ENCODE data around the gene WLS.
A peak's percentile ranks its signal among the peaks of the same experiment; 100 is the strongest.

WLS gene

DNA sequence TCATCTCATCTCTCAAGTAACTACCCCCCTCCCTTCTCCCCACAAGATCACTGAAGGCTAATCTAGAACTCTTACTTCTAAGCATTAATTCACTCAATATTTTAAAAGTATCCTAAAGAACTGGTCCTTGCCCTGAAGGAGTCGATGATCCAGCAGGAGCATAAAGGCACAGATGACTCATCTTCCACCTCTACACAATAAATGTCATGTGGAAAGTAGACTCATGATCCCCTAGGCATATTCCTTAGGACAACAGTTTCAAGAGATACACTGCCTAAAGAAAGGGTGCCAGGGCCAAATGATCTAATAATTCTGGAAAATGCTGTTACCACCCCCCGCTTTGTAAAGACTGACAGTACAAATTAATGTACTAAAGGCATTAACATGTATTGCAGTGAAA lies 96.1 kb downstream of the WLS start:
- DNase-seq (ENCODE audit: low read depth in 2 of 2): no peak

- no peak for DNase-seq (ENCODE audit: low read depth in 2 of 2)
These were observed 99.7 kb downstream of the WLS start for GRCh38 chr1:68132426-68133130.

- DNase-seq (ENCODE audit: low read depth in 2 of 2): no peak
These were observed 101.1 kb downstream of the WLS start for GRCh38 chr1:68131261-68131660.

DNA sequence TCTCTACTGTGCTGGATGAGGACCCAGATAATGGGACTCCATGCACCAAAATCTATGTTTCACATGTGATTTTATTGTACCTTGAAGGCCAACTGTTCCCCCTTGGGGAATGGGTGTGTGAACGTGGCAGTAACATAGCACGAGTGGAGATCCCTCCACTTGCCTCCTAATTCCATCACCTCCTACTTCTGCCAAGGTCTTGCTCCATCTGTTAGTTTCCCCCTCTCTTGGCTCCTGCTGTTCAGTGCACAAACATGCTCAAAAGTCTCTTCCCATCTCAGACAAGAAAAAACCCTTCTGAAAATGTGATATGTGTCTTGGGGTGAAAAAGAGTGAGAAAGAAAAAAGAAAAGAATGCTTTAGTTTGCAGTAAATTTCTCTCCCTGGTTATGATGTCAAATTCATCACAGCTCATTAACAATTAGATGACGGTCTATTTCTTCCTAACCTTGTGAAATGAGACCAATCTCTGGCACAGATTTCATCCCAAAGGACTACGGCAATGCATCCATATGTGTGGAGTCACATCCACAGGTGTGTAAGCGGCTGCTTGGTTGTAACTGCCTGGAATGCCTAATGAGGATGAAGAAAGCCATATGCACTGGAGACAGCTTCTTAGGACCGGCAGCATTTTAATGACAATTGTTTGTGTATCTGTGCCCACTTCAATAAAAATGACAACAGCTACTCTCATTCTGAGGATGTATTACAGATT lies 102.6 kb downstream of the WLS start:
- no peak for DNase-seq (ENCODE audit: low read depth in 2 of 2)

GRCh38 chr1:68128820-68129219 lies 103.5 kb downstream of the WLS start:
- DNase-seq (ENCODE audit: low read depth in 2 of 2): no peak

DNA sequence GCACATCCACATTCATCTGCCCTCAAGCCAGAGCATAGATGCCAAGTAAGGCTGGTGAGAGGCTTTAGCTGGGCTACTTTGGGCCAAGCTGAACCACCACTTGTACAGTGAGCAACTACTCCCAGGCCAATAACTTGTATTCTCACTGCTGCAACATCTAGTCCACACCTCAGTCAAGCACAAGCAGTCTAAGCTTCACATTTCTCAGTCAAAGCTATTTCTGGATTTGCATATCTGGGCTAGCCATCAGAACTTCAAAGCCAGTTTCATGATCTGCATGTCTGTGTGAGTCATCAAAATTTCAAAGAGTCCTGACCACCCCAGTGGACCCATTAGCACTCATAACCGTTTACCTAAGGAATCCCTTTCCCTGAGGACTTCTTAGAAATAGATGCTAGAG lies 104.2 kb downstream of the WLS start:
- no peak for DNase-seq (ENCODE audit: low read depth in 2 of 2)

DNA sequence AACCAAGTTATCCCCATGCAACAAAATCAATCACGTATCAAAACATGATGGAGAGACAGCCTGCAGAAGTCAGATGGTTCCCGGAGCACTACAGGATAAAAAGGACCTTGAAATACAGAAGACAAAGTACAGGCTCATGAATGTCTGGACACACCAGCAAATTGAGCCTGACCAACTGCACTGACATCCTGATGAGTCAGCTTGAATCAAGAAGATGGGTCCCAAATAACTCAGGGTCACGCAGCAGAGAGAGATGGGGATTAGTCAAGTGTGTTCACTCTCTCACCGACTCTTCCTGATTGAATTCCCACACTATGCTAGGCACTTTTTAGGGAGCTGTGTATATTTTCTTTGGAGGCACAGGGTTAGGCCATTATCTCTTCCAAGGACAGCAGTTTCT lies 110.8 kb downstream of the WLS start:
- no peak for DNase-seq (ENCODE audit: low read depth in 2 of 2)

DNA sequence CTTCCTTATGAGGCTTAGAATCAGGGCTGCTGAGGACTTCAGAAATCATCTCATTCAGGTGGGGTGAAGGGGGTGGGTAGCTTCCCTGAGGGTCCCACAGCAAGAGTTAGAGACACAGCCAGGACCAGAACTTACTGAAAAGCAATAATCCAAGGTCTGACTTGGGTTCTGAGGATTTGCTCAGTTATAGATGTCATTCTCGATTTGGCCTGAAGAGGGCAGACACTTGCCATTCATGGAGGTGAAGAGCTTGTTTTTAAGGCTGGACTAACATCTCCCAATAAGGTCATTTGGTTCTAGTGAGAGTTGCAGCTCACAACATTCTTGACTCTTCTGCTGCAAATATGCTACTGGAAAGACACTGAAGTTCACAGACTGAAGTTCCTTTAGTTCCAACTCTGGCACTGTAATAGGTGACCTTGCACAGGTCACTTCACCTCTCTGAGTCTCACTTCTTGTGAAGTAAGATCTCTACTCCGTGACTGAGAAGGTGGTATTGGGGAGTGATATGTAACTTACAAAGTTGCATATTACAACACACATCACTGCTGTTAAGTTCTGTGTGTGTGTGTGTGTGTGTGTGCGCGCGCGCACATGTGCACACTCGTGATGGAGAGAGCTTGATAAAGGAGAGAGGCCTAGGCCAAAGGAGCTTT lies 112.1 kb downstream of the WLS start:
- peak in 1 of 2 donors; percentile 27 for DNase-seq (ENCODE audit: low read depth in 2 of 2)

DNA sequence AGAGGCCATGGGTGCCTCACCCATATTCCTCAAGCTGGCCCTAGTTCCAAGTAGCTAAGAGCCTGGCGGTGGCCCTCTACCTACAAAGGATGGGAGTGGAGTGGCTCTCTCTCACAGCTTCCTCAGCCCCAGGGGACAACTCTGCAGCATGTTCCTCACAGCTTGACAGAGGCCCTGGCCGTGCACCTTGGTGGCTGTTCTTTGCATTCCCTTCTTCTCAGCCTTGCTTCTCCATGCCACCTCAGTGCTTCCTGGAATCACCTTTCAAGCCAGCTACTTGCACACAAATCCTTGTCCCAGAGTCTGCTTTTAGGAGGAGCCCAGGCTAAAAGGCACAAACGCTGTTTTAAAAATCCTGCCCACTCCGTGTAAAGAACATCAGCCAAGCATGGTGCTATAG lies 112.9 kb downstream of the WLS start:
- no peak for DNase-seq (ENCODE audit: low read depth in 2 of 2)

- DNase-seq (ENCODE audit: low read depth in 2 of 2): no peak
These were observed 114.9 kb downstream of the WLS start for GRCh38 chr1:68117416-68117815.

DNA sequence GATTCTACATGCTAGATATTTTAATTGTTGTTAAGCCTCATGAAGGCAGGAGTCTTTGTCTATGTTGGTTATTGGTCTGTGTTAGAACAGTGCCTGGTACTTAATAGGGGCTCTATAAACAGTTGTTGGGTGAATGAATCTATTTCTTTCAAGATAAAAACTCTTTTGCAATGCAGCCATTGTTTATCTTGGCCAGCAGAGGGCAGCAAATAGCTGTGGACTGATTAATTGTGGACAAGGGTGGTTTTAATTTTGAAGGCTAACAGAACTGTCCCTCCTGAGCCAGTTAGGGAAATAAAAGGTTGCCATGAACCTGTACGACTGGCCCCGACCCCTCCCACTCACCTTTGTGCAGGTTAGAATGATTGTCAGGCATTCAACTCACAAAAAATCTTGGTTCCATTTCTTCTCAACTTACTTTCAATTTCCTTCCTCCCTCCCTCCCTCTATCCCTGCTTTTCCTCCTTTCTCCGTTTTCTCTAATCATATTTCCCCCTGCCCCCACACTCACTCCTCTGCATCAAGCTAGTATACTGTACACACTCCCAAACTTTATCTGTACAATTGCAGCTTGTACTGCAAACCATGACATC lies 115.6 kb downstream of the WLS start:
- peak; percentile 7 to 25 for DNase-seq (ENCODE audit: low read depth in 2 of 2)

DNA sequence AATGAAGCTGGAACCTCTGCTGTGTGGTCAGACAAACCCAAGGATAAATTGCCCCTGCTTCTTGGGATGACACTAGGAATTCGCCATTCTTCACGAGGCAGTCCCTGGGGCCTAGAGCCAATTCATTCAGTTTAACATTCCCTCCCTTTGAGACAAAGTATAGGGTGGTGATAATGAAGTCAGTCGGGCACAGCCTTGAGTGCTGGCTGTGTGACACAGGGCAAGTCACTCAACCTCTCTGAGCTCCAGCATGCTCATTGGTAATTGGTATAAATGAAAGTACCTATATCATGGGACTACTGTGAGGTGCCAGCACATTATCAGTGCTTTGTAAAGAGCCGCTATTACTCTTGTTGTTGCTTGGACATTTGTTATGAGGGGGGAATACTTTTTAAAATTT lies 117.0 kb downstream of the WLS start:
- no peak for DNase-seq (ENCODE audit: low read depth in 2 of 2)

DNA sequence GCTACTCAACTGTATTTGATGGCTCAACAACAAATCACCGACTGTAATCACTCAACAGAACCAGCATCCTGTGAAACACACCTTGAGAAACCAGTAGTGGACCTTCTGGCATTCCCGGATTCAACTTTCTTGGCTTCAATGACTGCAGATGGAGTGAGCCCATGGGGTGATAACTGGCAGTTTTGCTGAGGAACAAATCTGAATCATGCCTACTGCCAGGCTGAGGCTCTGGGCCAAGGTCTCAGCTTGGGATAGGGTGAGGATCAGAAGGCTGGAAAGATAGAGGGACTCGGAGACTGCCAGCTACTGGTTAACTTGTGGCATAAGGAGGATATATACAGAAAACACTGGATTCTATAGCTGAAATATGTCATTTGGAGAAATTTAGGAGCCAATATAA lies 118.4 kb downstream of the WLS start:
- DNase-seq (ENCODE audit: low read depth in 2 of 2): no peak

DNA sequence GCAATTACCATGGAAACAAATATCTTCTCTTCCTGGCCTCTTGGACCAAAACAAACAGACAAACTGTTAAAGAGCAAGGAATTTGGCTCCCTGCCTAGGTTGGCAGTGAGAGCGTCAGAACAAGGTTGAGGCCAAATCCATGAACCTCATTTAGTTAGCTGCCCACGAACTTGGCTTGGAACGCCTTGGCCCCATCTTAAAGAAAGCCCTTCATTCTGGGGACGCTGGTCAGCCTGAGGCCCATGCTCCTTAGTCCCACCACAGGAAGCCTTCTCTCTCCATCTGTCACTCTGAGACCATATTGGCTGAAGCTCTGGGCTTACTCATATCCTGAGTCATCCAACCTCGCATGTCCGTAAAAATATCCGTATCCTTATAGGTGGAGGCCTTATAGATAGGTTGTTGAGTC lies 119.5 kb downstream of the WLS start:
- no peak for DNase-seq (ENCODE audit: low read depth in 2 of 2)

- no peak for DNase-seq (ENCODE audit: low read depth in 2 of 2)
These were observed 120.5 kb downstream of the WLS start for GRCh38 chr1:68111519-68112436.

DNA sequence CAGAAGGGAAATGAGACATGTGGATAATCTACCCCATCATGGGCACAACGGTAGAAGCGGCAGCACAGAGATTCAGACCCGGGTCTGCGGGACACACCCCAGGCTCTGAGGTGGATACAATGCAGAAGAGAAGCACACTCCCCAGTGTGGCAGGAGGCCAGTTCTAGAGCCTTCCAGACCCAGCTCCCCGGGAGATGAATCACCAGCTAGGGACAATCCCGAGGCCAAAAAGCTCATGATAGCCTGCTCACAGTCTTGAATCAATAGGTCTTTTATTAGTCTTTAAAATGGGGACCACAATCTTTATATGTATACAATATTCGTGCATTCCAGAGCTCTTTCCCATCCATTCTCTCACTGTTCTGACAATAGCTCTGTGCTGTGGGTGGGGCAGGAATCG lies 124.6 kb downstream of the WLS start:
- DNase-seq (ENCODE audit: low read depth in 2 of 2): no peak

DNA sequence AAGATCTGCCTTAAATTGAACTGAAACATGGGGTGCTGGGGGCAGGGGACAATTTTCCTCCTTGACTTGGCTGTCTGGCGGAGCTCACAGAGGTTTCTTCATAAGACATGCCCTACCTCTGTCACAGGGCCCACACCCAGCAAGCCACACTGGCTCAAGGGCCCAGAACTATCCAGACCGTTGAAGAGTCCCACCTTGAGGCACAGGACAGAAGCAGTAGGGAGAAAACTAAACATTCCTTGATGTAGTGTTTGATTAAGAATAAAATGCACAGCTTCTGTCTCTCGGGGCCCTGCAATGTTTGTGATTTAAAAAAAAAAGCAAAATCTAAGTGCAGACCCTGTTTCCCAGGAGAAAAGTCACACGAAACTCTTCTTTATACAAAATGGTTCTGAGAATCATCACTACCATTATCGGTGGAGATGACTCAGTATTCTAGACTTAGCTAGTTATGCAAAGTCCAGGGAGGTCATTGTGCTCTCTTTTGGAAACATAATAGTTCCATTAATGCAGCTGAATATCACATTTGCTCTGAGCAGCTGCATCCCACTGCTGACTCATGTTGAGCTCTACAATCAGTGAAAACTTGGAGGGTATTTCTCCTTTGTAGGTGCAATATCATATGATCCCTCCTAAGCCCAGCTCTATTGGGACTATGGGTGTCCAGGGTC lies 128.3 kb downstream of the WLS start:
- no peak for DNase-seq (ENCODE audit: low read depth in 2 of 2)

GRCh38 chr1:68103011-68103545 lies 129.2 kb downstream of the WLS start:
- no peak for DNase-seq (ENCODE audit: low read depth in 2 of 2)

- DNase-seq (ENCODE audit: low read depth in 2 of 2): no peak
These were observed 130.5 kb downstream of the WLS start for GRCh38 chr1:68101829-68102228.

- DNase-seq (ENCODE audit: low read depth in 2 of 2): no peak
These were observed 131.8 kb downstream of the WLS start for GRCh38 chr1:68100571-68100970.

DNA sequence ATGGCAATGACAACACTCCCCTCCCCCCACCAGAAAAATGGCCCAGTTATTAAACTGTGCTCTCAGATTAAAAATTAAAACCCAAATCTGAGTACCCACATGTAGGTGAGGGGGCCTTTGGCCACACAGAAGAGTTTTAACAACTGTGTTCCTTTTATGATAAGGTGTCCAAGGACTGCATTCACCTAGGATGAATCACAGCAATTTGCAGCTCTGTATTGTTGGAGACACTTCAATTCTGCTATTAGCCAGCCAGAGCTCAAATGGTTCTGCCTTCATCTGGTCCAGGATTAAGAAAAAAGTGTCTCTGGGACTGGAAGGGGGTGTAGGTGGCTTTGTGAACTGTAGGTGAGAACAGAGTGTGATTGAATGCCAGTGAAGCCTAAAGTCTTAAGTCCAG lies 138.6 kb downstream of the WLS start:
- DNase-seq (ENCODE audit: low read depth in 2 of 2): no peak

Measured in activated CD4-positive, alpha-beta T cell treated with anti-CD3 and anti-CD28 coated beads for 24 hours (primary cell).